AG09309 (cell line): ENCODE results near the gene JMJD1C.

Experiments
- DNase-seq: peaks from one replicate; pipeline ENCODE4 v3.0.0-alpha.2; 2010; ENCODE audit warnings: low read depth
- H3K4me3 ChIP-seq: 2 replicates; pipeline ENCODE4 v1.5.1; 2011; ENCODE audit warnings: mild to moderate bottlenecking, low read depth, low read length, moderate library complexity; ENCODE audit not compliant: control insufficient read depth
- CTCF ChIP-seq: IDR thresholded peaks from 2 replicates; pipeline ENCODE4 v1.5.1; 2011; ENCODE audit warnings: mild to moderate bottlenecking, low read depth, low read length, inconsistent platforms; ENCODE audit not compliant: insufficient read depth, control insufficient read depth; ENCODE audit errors: missing control alignments

The JMJD1C gene

GRCh38 chr10:63318491-63318890, 147.3 kb downstream of the JMJD1C start:
- H3K4me3 ChIP-seq, result no peak overlapping the region
- TF ChIP-seq CTCF, result no peak
- DNase-seq, result no peak

- no peak overlapping the region for H3K4me3 ChIP-seq
- TF ChIP-seq CTCF, result no peak
- DNase-seq, result no peak
Observed at GRCh38 chr10:63314020-63314419, 151.8 kb downstream of the JMJD1C start.

- no peak for DNase-seq
- no peak for TF ChIP-seq CTCF
- no peak overlapping the region for H3K4me3 ChIP-seq
Observed at GRCh38 chr10:63313066-63313717, 152.6 kb downstream of the JMJD1C start.

GRCh38 chr10:63308628-63309027, 157.1 kb downstream of the JMJD1C start:
- TF ChIP-seq CTCF, result no peak
- DNase-seq, result no peak

GRCh38 chr10:63304146-63304545, 161.6 kb downstream of the JMJD1C start:
- no peak for DNase-seq
- no peak overlapping the region for H3K4me3 ChIP-seq
- TF ChIP-seq CTCF, result no peak

More at GRCh38 chr10:63308628-63309027, 157.1 kb downstream of the JMJD1C start:
- no peak overlapping the region for H3K4me3 ChIP-seq

GRCh38 chr10:63300801-63301200, 165.0 kb downstream of the JMJD1C start:
- TF ChIP-seq CTCF, result no peak
- no peak for DNase-seq
- no peak overlapping the region for H3K4me3 ChIP-seq
